ENCODE results near the gene ANKRD17.

Gene ANKRD17

DNA sequence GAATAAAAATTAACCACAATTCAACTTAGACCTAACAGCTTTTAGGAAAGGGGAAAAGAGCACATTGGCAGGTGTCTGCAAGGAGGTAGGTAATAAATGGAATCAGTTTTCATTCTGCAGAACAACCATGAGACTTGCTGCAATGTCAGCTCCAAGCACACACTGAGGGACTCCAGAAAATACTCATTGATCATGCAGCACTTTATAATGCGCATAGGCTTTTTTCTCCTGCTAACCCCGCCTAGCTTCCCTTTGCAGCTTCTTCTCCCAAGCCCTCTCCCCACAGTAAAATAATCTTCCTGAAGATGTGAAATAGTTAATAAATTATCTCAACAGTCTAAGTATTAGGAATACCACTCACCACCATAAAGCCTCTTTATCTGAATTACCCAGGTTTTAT is 36.9 kb downstream of the ANKRD17 start:
- Histone ChIP-seq H3K36me3 (ENCODE audit: control insufficient read depth in 2 of 2, insufficient read depth in 1 of 2, low read length in 2 of 2) (no peaks in the 10 kb centered on the region), H3K4me1 (ENCODE audit: control insufficient read depth, insufficient read depth, low read length) (peaks cover 10% of the 10 kb centered on the region), H3K9me3 (ENCODE audit: control insufficient read depth, insufficient read depth, low read depth, low read length) (no peaks in the 10 kb centered on the region), H3K27ac (ENCODE audit: extremely low read depth, low read depth, low read length) (no peak overlapping the region), H3K4me3 (ENCODE audit: low read depth, low read length) (no peak overlapping the region)
- CTCF ChIA-PET = no interaction called here
- POLR2A ChIA-PET = no interaction called here
- TF ChIP-seq, protein P1, sequence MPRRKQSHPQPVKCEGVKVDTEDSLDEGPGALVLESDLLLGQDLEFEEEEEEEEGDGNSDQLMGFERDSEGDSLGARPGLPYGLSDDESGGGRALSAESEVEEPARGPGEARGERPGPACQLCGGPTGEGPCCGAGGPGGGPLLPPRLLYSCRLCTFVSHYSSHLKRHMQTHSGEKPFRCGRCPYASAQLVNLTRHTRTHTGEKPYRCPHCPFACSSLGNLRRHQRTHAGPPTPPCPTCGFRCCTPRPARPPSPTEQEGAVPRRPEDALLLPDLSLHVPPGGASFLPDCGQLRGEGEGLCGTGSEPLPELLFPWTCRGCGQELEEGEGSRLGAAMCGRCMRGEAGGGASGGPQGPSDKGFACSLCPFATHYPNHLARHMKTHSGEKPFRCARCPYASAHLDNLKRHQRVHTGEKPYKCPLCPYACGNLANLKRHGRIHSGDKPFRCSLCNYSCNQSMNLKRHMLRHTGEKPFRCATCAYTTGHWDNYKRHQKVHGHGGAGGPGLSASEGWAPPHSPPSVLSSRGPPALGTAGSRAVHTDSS (tag by site-specific recombination; IDR thresholded peaks at IDR 0.05) = no peak
- TF ChIP-seq ZNF214 (tag by site-specific recombination; IDR thresholded peaks at IDR 0.05; ENCODE audit: borderline replicate concordance) (no peak), ZNF530 (tag by site-specific recombination; IDR thresholded peaks at IDR 0.05; ENCODE audit: low read depth) (no peak)

DNA sequence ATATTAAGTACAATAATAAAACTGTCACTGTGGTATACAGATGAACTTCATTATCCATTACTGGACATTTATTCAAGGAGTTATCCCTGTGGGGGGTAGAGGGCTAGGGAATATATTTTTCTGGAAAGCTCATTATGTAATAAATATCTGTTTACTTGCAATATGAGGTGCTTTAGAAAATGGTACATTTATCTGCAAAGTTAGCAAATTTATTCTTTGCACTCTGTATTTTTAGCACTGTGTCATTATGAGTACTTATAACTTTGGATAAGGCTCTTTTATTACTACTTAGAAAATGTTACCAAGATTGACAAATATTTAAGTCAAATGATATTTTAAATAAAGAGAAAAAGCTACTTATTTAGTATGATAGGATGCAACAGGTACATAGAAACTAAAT is 37.8 kb downstream of the ANKRD17 start:
- POLR2A ChIA-PET = no interaction called here
- Histone ChIP-seq H3K27ac (ENCODE audit: extremely low read depth, low read depth, low read length) (no peak overlapping the region), H3K9me3 (ENCODE audit: control insufficient read depth, insufficient read depth, low read depth, low read length) (no peaks in the 10 kb centered on the region), H3K4me1 (ENCODE audit: control insufficient read depth, insufficient read depth, low read length) (peaks cover 10% of the 10 kb centered on the region), H3K36me3 (ENCODE audit: control insufficient read depth in 2 of 2, insufficient read depth in 1 of 2, low read length in 2 of 2) (no peaks in the 10 kb centered on the region), H3K4me3 (ENCODE audit: low read depth, low read length) (no peak overlapping the region)
- TF ChIP-seq, protein P2, sequence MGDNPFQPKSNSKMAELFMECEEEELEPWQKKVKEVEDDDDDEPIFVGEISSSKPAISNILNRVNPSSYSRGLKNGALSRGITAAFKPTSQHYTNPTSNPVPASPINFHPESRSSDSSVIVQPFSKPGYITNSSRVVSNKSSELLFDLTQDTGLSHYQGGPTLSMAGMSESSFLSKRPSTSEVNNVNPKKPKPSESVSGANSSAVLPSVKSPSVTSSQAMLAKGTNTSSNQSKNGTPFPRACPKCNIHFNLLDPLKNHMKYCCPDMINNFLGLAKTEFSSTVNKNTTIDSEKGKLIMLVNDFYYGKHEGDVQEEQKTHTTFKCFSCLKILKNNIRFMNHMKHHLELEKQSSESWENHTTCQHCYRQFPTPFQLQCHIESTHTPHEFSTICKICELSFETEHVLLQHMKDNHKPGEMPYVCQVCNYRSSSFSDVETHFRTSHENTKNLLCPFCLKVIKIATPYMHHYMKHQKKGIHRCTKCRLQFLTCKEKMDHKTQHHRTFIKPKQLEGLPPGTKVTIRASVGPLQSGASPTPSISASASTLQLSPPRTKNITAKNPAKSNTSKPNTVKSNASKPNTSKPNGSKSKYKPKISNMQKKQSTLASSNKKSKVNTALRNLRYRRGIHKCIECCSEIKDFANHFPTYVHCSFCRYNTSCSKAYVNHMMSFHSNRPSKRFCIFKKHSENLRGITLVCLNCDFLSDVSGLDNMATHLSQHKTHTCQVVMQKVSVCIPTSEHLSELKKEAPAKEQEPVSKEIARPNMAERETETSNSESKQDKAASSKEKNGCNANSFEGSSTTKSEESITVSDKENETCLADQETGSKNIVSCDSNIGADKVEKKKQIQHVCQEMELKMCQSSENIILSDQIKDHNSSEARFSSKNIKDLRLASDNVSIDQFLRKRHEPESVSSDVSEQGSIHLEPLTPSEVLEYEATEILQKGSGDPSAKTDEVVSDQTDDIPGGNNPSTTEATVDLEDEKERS (tag by site-specific recombination; IDR thresholded peaks at IDR 0.05) = no peak
- TF ChIP-seq FEZF1 (tag by site-specific recombination; IDR thresholded peaks at IDR 0.05) = peak; percentile 16; the same call in 1 of the 2 replicates
- TF ChIP-seq, protein P3, sequence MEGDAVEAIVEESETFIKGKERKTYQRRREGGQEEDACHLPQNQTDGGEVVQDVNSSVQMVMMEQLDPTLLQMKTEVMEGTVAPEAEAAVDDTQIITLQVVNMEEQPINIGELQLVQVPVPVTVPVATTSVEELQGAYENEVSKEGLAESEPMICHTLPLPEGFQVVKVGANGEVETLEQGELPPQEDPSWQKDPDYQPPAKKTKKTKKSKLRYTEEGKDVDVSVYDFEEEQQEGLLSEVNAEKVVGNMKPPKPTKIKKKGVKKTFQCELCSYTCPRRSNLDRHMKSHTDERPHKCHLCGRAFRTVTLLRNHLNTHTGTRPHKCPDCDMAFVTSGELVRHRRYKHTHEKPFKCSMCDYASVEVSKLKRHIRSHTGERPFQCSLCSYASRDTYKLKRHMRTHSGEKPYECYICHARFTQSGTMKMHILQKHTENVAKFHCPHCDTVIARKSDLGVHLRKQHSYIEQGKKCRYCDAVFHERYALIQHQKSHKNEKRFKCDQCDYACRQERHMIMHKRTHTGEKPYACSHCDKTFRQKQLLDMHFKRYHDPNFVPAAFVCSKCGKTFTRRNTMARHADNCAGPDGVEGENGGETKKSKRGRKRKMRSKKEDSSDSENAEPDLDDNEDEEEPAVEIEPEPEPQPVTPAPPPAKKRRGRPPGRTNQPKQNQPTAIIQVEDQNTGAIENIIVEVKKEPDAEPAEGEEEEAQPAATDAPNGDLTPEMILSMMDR (tag by site-specific recombination; IDR thresholded peaks at IDR 0.05) = no peak
- no peak for TF ChIP-seq ZNF274 (IDR thresholded peaks at IDR 0.05; ENCODE audit: low read length)
- TF ChIP-seq ZNF274 (tag by site-specific recombination; IDR thresholded peaks at IDR 0.05; ENCODE audit: borderline replicate concordance) = no peak
- TF ChIP-seq ZNF426 (tag by site-specific recombination; IDR thresholded peaks at IDR 0.05) = no peak
- TF ChIP-seq, protein P4, sequence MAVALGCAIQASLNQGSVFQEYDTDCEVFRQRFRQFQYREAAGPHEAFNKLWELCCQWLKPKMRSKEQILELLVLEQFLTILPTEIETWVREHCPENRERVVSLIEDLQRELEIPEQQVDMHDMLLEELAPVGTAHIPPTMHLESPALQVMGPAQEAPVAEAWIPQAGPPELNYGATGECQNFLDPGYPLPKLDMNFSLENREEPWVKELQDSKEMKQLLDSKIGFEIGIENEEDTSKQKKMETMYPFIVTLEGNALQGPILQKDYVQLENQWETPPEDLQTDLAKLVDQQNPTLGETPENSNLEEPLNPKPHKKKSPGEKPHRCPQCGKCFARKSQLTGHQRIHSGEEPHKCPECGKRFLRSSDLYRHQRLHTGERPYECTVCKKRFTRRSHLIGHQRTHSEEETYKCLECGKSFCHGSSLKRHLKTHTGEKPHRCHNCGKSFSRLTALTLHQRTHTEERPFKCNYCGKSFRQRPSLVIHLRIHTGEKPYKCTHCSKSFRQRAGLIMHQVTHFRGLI (tag by site-specific recombination; IDR thresholded peaks at IDR 0.05) = no peak
- TF ChIP-seq ZNF221 (tag by site-specific recombination; IDR thresholded peaks at IDR 0.05; ENCODE audit: borderline replicate concordance) = no peak
- no peak for TF ChIP-seq ZFP37 (tag by site-specific recombination; IDR thresholded peaks at IDR 0.05)
- no peak for TF ChIP-seq TRIM28 (IDR thresholded peaks at IDR 0.05; ENCODE audit: borderline replicate concordance, low read length)
- TF ChIP-seq ZXDB (tag by site-specific recombination; IDR thresholded peaks at IDR 0.05) = no peak
- TF ChIP-seq ZBTB21 (tag by site-specific recombination; IDR thresholded peaks at IDR 0.05) = no peak
- TF ChIP-seq SCRT2 (tag by site-specific recombination; IDR thresholded peaks at IDR 0.05) = peak; percentile 74
- TF ChIP-seq, protein P5, sequence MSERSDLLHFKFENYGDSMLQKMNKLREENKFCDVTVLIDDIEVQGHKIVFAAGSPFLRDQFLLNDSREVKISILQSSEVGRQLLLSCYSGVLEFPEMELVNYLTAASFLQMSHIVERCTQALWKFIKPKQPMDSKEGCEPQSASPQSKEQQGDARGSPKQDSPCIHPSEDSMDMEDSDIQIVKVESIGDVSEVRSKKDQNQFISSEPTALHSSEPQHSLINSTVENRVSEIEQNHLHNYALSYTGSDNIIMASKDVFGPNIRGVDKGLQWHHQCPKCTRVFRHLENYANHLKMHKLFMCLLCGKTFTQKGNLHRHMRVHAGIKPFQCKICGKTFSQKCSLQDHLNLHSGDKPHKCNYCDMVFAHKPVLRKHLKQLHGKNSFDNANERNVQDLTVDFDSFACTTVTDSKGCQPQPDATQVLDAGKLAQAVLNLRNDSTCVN (tag by site-specific recombination; optimal IDR thresholded peaks at IDR 0.05) = no peak
- CTCF ChIA-PET = interaction anchor here (0.6 kb wide), 2 partner anchors 23 to 37 kb away, joined by 3 read pairs; no protein-coding TSS in a partner anchor
